Neural cell (in vitro differentiated cells): ENCODE data around the gene CD6.

Experiments used
- EP300 ChIP-seq: fragments of 450-650 bp; conservative IDR thresholded peaks from 2 replicates; pipeline ENCODE4 v1.6.1; 2014; ENCODE audit warnings: antibody characterized with exemption, mild to moderate bottlenecking, moderate library complexity; ENCODE audit not compliant: poor library complexity, severe bottlenecking
- EZH2 ChIP-seq: fragments of 200-600, 300-800 bp; shearing (Covaris generic), sonication (generic); IDR thresholded peaks from 2 replicates; pipeline ENCODE4 v1.6.1; 2014; ENCODE audit warnings: antibody characterized with exemption, low read length, borderline replicate concordance, mild to moderate bottlenecking; ENCODE audit not compliant: insufficient read depth, poor library complexity, severe bottlenecking
- POLR2AphosphoS5 ChIP-seq: IDR thresholded peaks from 2 replicates; pipeline ENCODE4 v1.6.1; 2012
- RAD21 ChIP-seq: fragments of 450-650 bp; conservative IDR thresholded peaks from 2 replicates; pipeline ENCODE4 v1.6.1; 2014; ENCODE audit warnings: antibody characterized with exemption, mild to moderate bottlenecking, moderate library complexity
- SMC3 ChIP-seq: fragments of 450-650 bp; conservative IDR thresholded peaks from 2 replicates; pipeline ENCODE4 v1.6.1; 2014; ENCODE audit warnings: antibody characterized with exemption, mild to moderate bottlenecking, moderate library complexity; ENCODE audit not compliant: poor library complexity
- TAF1 ChIP-seq: IDR thresholded peaks from 2 replicates; pipeline ENCODE4 v1.6.1; 2012; ENCODE audit warnings: low read depth
- TF ChIP-seq, protein P1 (sequence below): fragments of 450-650 bp; IDR thresholded peaks from 2 replicates; pipeline ENCODE4 v1.5.1; 2014; ENCODE audit warnings: antibody characterized with exemption, mild to moderate bottlenecking, moderate library complexity; ENCODE audit not compliant: poor library complexity, severe bottlenecking
- TF ChIP-seq, protein P2 (sequence below): IDR thresholded peaks from 2 replicates; pipeline ENCODE4 v1.6.1; 2012; ENCODE audit warnings: borderline replicate concordance

DNA sequence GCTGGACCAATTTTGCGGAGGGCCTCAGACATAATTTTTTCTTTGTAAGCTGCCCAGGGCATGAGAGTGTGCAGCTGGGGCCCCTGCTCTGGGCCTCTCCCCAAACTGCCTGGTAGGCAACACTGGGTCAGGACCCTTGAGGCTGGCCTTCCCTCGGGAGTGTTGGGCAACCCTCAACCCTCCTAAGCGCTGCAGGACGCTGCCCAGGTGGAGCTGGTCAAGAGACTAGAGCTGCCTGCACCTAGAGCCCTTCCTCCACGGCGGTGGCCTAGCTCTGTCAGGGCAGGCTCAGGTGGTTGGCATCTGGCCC, 47.7 kb upstream of the CD6 start:
- TF ChIP-seq RAD21 (no peak), EZH2 (no peak), EP300 (no peak), POLR2AphosphoS5 (no peak), TAF1 (no peak), SMC3 (no peak)
- TF ChIP-seq, protein P1, sequence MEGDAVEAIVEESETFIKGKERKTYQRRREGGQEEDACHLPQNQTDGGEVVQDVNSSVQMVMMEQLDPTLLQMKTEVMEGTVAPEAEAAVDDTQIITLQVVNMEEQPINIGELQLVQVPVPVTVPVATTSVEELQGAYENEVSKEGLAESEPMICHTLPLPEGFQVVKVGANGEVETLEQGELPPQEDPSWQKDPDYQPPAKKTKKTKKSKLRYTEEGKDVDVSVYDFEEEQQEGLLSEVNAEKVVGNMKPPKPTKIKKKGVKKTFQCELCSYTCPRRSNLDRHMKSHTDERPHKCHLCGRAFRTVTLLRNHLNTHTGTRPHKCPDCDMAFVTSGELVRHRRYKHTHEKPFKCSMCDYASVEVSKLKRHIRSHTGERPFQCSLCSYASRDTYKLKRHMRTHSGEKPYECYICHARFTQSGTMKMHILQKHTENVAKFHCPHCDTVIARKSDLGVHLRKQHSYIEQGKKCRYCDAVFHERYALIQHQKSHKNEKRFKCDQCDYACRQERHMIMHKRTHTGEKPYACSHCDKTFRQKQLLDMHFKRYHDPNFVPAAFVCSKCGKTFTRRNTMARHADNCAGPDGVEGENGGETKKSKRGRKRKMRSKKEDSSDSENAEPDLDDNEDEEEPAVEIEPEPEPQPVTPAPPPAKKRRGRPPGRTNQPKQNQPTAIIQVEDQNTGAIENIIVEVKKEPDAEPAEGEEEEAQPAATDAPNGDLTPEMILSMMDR, result no peak
- TF ChIP-seq, protein P2, sequence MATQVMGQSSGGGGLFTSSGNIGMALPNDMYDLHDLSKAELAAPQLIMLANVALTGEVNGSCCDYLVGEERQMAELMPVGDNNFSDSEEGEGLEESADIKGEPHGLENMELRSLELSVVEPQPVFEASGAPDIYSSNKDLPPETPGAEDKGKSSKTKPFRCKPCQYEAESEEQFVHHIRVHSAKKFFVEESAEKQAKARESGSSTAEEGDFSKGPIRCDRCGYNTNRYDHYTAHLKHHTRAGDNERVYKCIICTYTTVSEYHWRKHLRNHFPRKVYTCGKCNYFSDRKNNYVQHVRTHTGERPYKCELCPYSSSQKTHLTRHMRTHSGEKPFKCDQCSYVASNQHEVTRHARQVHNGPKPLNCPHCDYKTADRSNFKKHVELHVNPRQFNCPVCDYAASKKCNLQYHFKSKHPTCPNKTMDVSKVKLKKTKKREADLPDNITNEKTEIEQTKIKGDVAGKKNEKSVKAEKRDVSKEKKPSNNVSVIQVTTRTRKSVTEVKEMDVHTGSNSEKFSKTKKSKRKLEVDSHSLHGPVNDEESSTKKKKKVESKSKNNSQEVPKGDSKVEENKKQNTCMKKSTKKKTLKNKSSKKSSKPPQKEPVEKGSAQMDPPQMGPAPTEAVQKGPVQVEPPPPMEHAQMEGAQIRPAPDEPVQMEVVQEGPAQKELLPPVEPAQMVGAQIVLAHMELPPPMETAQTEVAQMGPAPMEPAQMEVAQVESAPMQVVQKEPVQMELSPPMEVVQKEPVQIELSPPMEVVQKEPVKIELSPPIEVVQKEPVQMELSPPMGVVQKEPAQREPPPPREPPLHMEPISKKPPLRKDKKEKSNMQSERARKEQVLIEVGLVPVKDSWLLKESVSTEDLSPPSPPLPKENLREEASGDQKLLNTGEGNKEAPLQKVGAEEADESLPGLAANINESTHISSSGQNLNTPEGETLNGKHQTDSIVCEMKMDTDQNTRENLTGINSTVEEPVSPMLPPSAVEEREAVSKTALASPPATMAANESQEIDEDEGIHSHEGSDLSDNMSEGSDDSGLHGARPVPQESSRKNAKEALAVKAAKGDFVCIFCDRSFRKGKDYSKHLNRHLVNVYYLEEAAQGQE, result no peak
